DND-41 (cell line): ENCODE results near the gene RPS28.

Experiments used
- CTCF ChIP-seq: IDR thresholded peaks from 2 replicates; pipeline ENCODE4 v1.5.1; 2012; ENCODE audit warnings: borderline replicate concordance, low read length, moderate library complexity, mild to moderate bottlenecking; ENCODE audit not compliant: poor library complexity, severe bottlenecking; ENCODE audit errors: extremely low read depth
- EZH2 ChIP-seq: IDR thresholded peaks from 3 replicates; pipeline ENCODE4 v1.6.1; 2012; ENCODE audit warnings: borderline replicate concordance, low read depth, mild to moderate bottlenecking, moderate library complexity, low read length, inconsistent platforms; ENCODE audit not compliant: severe bottlenecking

- TF ChIP-seq CTCF (no peak), EZH2 (no peak)
Observed at GRCh38 chr19:8342316-8342683, 21.0 kb downstream of the RPS28 start.
